RWPE2 (cell line): Measurements from ENCODE around the gene CDH12.

Experiments used
- ATAC-seq: fragments of 200-7000 bp; cut with Tn5 transposase; 3 replicates; pipeline ENCODE4 v1.9.1; 2021; ENCODE audit warnings: low read depth
- DNase-seq: peaks from one replicate; pipeline ENCODE4 v3.0.0-alpha.2; 2020; ENCODE audit warnings: low spot score
- H3K27ac ChIP-seq: fragments of 450-650 bp; 2 replicates; pipeline ENCODE4 v1.5.1; 2017; ENCODE audit warnings: mild to moderate bottlenecking; ENCODE audit not compliant: poor library complexity, severe bottlenecking
- H3K27me3 ChIP-seq: fragments of 250-450 bp; sonication (Bioruptor Pico); 2 replicates; pipeline ENCODE4 v1.5.1; 2021; ENCODE audit warnings: mild to moderate bottlenecking, moderate library complexity; ENCODE audit not compliant: insufficient read depth, poor library complexity, severe bottlenecking
- H3K36me3 ChIP-seq: fragments of 250-450 bp; sonication (Bioruptor Pico); 2 replicates; pipeline ENCODE4 v1.5.1; 2020; ENCODE audit warnings: low read depth, mild to moderate bottlenecking, moderate library complexity
- H3K4me1 ChIP-seq: fragments of 250-450 bp; sonication (Bioruptor Pico); 2 replicates; pipeline ENCODE4 v1.5.1; 2021; ENCODE audit warnings: mild to moderate bottlenecking, moderate library complexity; ENCODE audit not compliant: insufficient read depth, poor library complexity, severe bottlenecking
- H3K4me3 ChIP-seq: fragments of 250-450 bp; sonication (Bioruptor Pico); 2 replicates; pipeline ENCODE4 v1.5.1; 2021; ENCODE audit warnings: mild to moderate bottlenecking, moderate library complexity; ENCODE audit not compliant: severe bottlenecking
- H3K9me3 ChIP-seq: fragments of 250-450 bp; sonication (Bioruptor Pico); 2 replicates; pipeline ENCODE4 v1.5.1; 2021; ENCODE audit warnings: mild to moderate bottlenecking, moderate library complexity; ENCODE audit not compliant: severe bottlenecking
- TF ChIP-seq, protein P1 (sequence below): fragments of 450-650 bp; IDR thresholded peaks from one replicate; pipeline ENCODE4 v1.5.1; 2017; ENCODE audit warnings: mild to moderate bottlenecking, moderate library complexity; ENCODE audit not compliant: poor library complexity, severe bottlenecking

Gene CDH12

GRCh38 chr5:22460189-22460588 is 393.0 kb downstream of the CDH12 start:
- Histone ChIP-seq H3K27me3 (no peaks in the 10 kb centered on the region), H3K9me3 (no peaks in the 10 kb centered on the region), H3K4me1 (no peaks in the 10 kb centered on the region), H3K4me3 (no peak overlapping the region), H3K27ac (no peak overlapping the region), H3K36me3 (no peaks in the 10 kb centered on the region)
- TF ChIP-seq, protein P1, sequence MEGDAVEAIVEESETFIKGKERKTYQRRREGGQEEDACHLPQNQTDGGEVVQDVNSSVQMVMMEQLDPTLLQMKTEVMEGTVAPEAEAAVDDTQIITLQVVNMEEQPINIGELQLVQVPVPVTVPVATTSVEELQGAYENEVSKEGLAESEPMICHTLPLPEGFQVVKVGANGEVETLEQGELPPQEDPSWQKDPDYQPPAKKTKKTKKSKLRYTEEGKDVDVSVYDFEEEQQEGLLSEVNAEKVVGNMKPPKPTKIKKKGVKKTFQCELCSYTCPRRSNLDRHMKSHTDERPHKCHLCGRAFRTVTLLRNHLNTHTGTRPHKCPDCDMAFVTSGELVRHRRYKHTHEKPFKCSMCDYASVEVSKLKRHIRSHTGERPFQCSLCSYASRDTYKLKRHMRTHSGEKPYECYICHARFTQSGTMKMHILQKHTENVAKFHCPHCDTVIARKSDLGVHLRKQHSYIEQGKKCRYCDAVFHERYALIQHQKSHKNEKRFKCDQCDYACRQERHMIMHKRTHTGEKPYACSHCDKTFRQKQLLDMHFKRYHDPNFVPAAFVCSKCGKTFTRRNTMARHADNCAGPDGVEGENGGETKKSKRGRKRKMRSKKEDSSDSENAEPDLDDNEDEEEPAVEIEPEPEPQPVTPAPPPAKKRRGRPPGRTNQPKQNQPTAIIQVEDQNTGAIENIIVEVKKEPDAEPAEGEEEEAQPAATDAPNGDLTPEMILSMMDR, result no peak
- ATAC-seq (no peak), DNase-seq (no peak)

DNA sequence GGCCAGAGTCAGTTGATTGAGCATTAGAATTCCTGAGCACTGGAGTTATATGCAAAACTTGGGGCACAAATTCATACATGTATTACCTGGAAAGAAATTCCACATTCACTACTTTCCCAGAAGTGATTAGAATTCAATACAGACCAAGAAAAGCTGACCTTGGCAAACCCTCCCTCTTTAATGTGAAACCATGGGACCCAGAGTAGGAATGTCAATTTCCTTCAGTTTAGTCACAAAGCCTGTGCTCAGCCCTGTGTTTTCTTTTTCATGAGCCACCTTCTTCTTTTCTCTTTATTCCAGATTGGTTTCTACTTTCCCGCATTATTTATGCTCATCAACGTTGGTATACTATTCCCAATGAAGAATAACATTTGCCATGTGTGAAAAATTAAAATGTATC is 420.2 kb downstream of the CDH12 start:
- Histone ChIP-seq H3K9me3 (no peaks in the 10 kb centered on the region), H3K27me3 (no peaks in the 10 kb centered on the region), H3K27ac (no peak overlapping the region), H3K4me3 (no peak overlapping the region), H3K36me3 (no peaks in the 10 kb centered on the region), H3K4me1 (peaks cover 6% of the 10 kb centered on the region)
- ATAC-seq (no peak), DNase-seq (no peak)
- TF ChIP-seq, protein P1, result no peak

DNA sequence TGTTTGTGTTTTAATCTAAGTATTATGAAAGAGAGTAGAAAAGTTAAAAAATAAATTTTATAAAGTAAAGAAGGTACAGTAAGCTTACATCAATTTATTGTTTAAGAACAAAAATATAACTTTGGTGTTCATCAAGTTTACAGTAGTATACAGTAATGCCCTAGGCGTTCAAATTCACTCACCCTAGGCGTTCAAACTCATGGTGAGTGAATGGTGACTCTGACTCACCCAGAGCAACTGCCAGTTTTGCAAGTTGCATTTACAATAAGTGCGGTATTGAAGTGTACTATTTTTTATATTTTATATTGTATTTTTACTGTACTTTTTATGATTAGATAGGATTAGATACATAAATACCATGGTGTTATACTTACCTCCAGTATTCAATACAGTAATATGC is 421.3 kb downstream of the CDH12 start:
- no peak for DNase-seq
- TF ChIP-seq, protein P1, result no peak
- Histone ChIP-seq H3K27ac (no peak overlapping the region), H3K27me3 (no peaks in the 10 kb centered on the region), H3K4me1 (peaks cover 5% of the 10 kb centered on the region), H3K36me3 (no peaks in the 10 kb centered on the region), H3K4me3 (no peak overlapping the region), H3K9me3 (no peaks in the 10 kb centered on the region)
- peak; percentile 62; the same call in 2 of the 3 replicates for ATAC-seq

GRCh38 chr5:22431406-22431805 is 421.7 kb downstream of the CDH12 start:
- ATAC-seq (no peak), DNase-seq (no peak)
- TF ChIP-seq, protein P1, result no peak
- Histone ChIP-seq H3K27ac (no peak overlapping the region), H3K27me3 (no peaks in the 10 kb centered on the region), H3K4me3 (no peak overlapping the region), H3K9me3 (no peaks in the 10 kb centered on the region), H3K4me1 (peaks cover under 1% of the 10 kb centered on the region), H3K36me3 (no peaks in the 10 kb centered on the region)

DNA sequence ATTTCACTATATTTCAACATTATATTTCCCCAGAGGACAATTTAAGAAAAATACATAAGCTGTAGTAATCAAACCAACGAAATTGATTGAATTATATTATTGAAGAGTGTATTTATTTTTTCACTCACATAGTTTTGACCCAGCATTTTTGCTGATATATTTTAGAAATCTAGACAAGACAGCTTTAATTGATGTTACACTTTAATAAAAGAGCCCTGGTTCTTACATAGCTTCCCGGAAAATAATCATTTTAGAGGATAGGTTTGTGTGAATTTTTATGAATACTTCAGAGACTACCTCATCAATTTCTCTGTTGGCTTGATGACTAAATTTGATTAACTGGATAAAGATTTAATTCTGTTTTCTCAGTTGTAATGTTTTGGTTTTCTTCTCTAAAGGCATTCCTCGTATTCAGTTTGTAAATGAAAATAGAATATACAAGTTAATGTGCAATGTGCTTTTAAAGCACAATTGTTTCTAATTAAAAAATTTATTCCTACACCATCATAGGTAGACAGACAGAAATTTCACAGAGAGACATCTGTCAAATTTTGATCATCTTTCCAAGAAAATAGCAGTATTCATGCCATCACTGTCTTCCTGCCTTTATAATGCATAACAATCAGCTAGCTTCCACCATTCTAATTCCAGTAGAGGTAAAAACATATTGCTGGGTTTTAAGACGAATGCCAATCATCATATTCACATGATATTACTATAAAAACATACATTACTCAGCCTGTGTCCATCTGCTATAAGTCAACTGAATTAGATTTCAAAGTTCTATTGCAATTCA is 441.4 kb downstream of the CDH12 start:
- H3K9me3 ChIP-seq, result no peaks in the 10 kb centered on the region
- ATAC-seq, result no peak
- H3K36me3 ChIP-seq, result no peaks in the 10 kb centered on the region
- peaks cover 10% of the 10 kb centered on the region for H3K27me3 ChIP-seq
- no peaks in the 10 kb centered on the region for H3K4me1 ChIP-seq
- no peak for DNase-seq
- TF ChIP-seq, protein P1, result no peak
- no peak overlapping the region for H3K27ac ChIP-seq
- H3K4me3 ChIP-seq, result no peak overlapping the region
